ENCODE data around the gene SLC47A2. TPM values are rescaled to one million over a fixed set of nuclear protein-coding genes. Genes with fewer than 3 reads are reported as not detected.
"Not testable (repeated sequence)": the region's sequence is repeated elsewhere in the genome, so short reads cannot be mapped to it uniquely, and the experiment has no call there.

The SLC47A2 gene
- total and polyA plus RNA-seq, 9 donors = 0.13 to 0.53 (median 0.22) TPM; not detected in 1

- WGBS (ENCODE audit: insufficient coverage) = 100% methylated on average over 1 of the region's 2 CpGs
Measured at GRCh38 chr17:19683117-19683516, 33.3 kb downstream of the SLC47A2 start.

GRCh38 chr17:19678581-19679453 lies 37.6 kb downstream of the SLC47A2 start:
- H3K4me3 ChIP-seq (ENCODE audit: low read length) = no peak overlapping the region
- DNase-seq = no peak
- no peak overlapping the region for H3K27ac ChIP-seq (ENCODE audit: low read length)
- H3K9me3 ChIP-seq (replicated peaks; ENCODE audit: control insufficient read depth, low read depth, low read length) = no peaks in the 10 kb centered on the region
- peaks cover 15% of the 10 kb centered on the region for H3K36me3 ChIP-seq (ENCODE audit: control insufficient read depth, insufficient read depth, low read length)
- 88% methylated on average over 16 of the region's 18 CpGs for WGBS (ENCODE audit: insufficient coverage)
- H3K27me3 ChIP-seq (ENCODE audit: control insufficient read depth, insufficient read depth, low read length) = no peaks in the 10 kb centered on the region
- H3K4me1 ChIP-seq (ENCODE audit: control insufficient read depth, insufficient read depth, low read length) = no peaks in the 10 kb centered on the region

More at GRCh38 chr17:19683117-19683516, 33.3 kb downstream of the SLC47A2 start:
- H3K27me3 ChIP-seq (ENCODE audit: control insufficient read depth, insufficient read depth, low read length) = no peaks in the 10 kb centered on the region
- peaks cover 5% of the 10 kb centered on the region for H3K36me3 ChIP-seq (ENCODE audit: control insufficient read depth, insufficient read depth, low read length)
- no peaks in the 10 kb centered on the region for H3K4me1 ChIP-seq (ENCODE audit: control insufficient read depth, insufficient read depth, low read length)
- no peaks in the 10 kb centered on the region for H3K9me3 ChIP-seq (replicated peaks; ENCODE audit: control insufficient read depth, low read depth, low read length)
- DNase-seq = no peak
- no peak overlapping the region for H3K27ac ChIP-seq (ENCODE audit: low read length)
- no peak overlapping the region for H3K4me3 ChIP-seq (ENCODE audit: low read length)

- H3K36me3 ChIP-seq (ENCODE audit: control insufficient read depth, insufficient read depth, low read length) = peaks cover 15% of the 10 kb centered on the region
- WGBS (ENCODE audit: insufficient coverage) = 92% methylated on average over 4 of the region's 5 CpGs
- H3K27ac ChIP-seq (ENCODE audit: low read length) = no peak overlapping the region
- no peaks in the 10 kb centered on the region for H3K27me3 ChIP-seq (ENCODE audit: control insufficient read depth, insufficient read depth, low read length)
- H3K4me1 ChIP-seq (ENCODE audit: control insufficient read depth, insufficient read depth, low read length) = no peaks in the 10 kb centered on the region
- H3K4me3 ChIP-seq (ENCODE audit: low read length) = no peak overlapping the region
- no peak for DNase-seq
- H3K9me3 ChIP-seq (replicated peaks; ENCODE audit: control insufficient read depth, low read depth, low read length) = no peaks in the 10 kb centered on the region
Measured at GRCh38 chr17:19677736-19678379, 38.5 kb downstream of the SLC47A2 start.

GRCh38 chr17:19676896-19677295 lies 39.5 kb downstream of the SLC47A2 start:
- 100% methylated on average over 3 of the region's 4 CpGs for WGBS (ENCODE audit: insufficient coverage)
- no peaks in the 10 kb centered on the region for H3K27me3 ChIP-seq (ENCODE audit: control insufficient read depth, insufficient read depth, low read length)
- no peak overlapping the region for H3K27ac ChIP-seq (ENCODE audit: low read length)
- DNase-seq = no peak
- H3K4me1 ChIP-seq (ENCODE audit: control insufficient read depth, insufficient read depth, low read length) = peaks cover 4% of the 10 kb centered on the region
- H3K9me3 ChIP-seq (replicated peaks; ENCODE audit: control insufficient read depth, low read depth, low read length) = no peaks in the 10 kb centered on the region
- peaks cover 15% of the 10 kb centered on the region for H3K36me3 ChIP-seq (ENCODE audit: control insufficient read depth, insufficient read depth, low read length)
- H3K4me3 ChIP-seq (ENCODE audit: low read length) = no peak overlapping the region

- Histone ChIP-seq H3K27me3 (ENCODE audit: control insufficient read depth, insufficient read depth, low read length) (no peaks in the 10 kb centered on the region), H3K27ac (ENCODE audit: low read length) (no peak overlapping the region), H3K4me3 (ENCODE audit: low read length) (no peak overlapping the region), H3K4me1 (ENCODE audit: control insufficient read depth, insufficient read depth, low read length) (peaks cover 15% of the 10 kb centered on the region), H3K36me3 (ENCODE audit: control insufficient read depth, insufficient read depth, low read length) (peaks cover 22% of the 10 kb centered on the region), H3K9me3 (replicated peaks; ENCODE audit: control insufficient read depth, low read depth, low read length) (no peaks in the 10 kb centered on the region)
- WGBS (ENCODE audit: insufficient coverage) = no CpG with 5 or more reads among the region's 3 CpGs
- DNase-seq = no peak
Measured at GRCh38 chr17:19673623-19674022, 42.8 kb downstream of the SLC47A2 start.

- no peaks in the 10 kb centered on the region for H3K9me3 ChIP-seq (replicated peaks; ENCODE audit: control insufficient read depth, low read depth, low read length)
- H3K4me1 ChIP-seq (ENCODE audit: control insufficient read depth, insufficient read depth, low read length) = peaks cover 15% of the 10 kb centered on the region
- WGBS (ENCODE audit: insufficient coverage) = 70% methylated on average over 4 of the region's 5 CpGs
- H3K27ac ChIP-seq (ENCODE audit: low read length) = peak overlapping the region; percentile 3
- H3K36me3 ChIP-seq (ENCODE audit: control insufficient read depth, insufficient read depth, low read length) = peaks cover 22% of the 10 kb centered on the region
- H3K4me3 ChIP-seq (ENCODE audit: low read length) = no peak overlapping the region
- H3K27me3 ChIP-seq (ENCODE audit: control insufficient read depth, insufficient read depth, low read length) = no peaks in the 10 kb centered on the region
- DNase-seq = peak; percentile 79
Measured at GRCh38 chr17:19672009-19672750, 44.2 kb downstream of the SLC47A2 start.

- H3K4me1 ChIP-seq (ENCODE audit: control insufficient read depth, insufficient read depth, low read length) = peaks cover 15% of the 10 kb centered on the region
- H3K4me3 ChIP-seq (ENCODE audit: low read length) = no peak overlapping the region
- H3K27me3 ChIP-seq (ENCODE audit: control insufficient read depth, insufficient read depth, low read length) = no peaks in the 10 kb centered on the region
- H3K9me3 ChIP-seq (replicated peaks; ENCODE audit: control insufficient read depth, low read depth, low read length) = no peaks in the 10 kb centered on the region
- peak; percentile 12 for DNase-seq
- H3K36me3 ChIP-seq (ENCODE audit: control insufficient read depth, insufficient read depth, low read length) = peaks cover 18% of the 10 kb centered on the region
- WGBS (ENCODE audit: insufficient coverage) = 52% methylated on average over 2 of the region's 4 CpGs
- H3K27ac ChIP-seq (ENCODE audit: low read length) = peak overlapping the region; percentile 3
Measured at GRCh38 chr17:19671433-19671832, 45.0 kb downstream of the SLC47A2 start.

GRCh38 chr17:19670908-19671307 lies 45.5 kb downstream of the SLC47A2 start:
- Histone ChIP-seq H3K4me3 (ENCODE audit: low read length) (no peak overlapping the region), H3K36me3 (ENCODE audit: control insufficient read depth, insufficient read depth, low read length) (peaks cover 19% of the 10 kb centered on the region), H3K27ac (ENCODE audit: low read length) (no peak overlapping the region), H3K9me3 (replicated peaks; ENCODE audit: control insufficient read depth, low read depth, low read length) (no peaks in the 10 kb centered on the region), H3K4me1 (ENCODE audit: control insufficient read depth, insufficient read depth, low read length) (peaks cover 15% of the 10 kb centered on the region), H3K27me3 (ENCODE audit: control insufficient read depth, insufficient read depth, low read length) (no peaks in the 10 kb centered on the region)
- DNase-seq = no peak
- WGBS (ENCODE audit: insufficient coverage) = 73% methylated on average over 2 of the region's 2 CpGs

GRCh38 chr17:19669680-19670079 lies 46.7 kb downstream of the SLC47A2 start:
- not testable (repeated sequence) for H3K9me3 ChIP-seq (replicated peaks; ENCODE audit: control insufficient read depth, low read depth, low read length); H3K27me3 ChIP-seq (ENCODE audit: control insufficient read depth, insufficient read depth, low read length); H3K4me3 ChIP-seq (ENCODE audit: low read length); H3K27ac ChIP-seq (ENCODE audit: low read length); DNase-seq
- peaks cover 15% of the 10 kb centered on the region for H3K4me1 ChIP-seq (ENCODE audit: control insufficient read depth, insufficient read depth, low read length)
- peaks cover 28% of the 10 kb centered on the region for H3K36me3 ChIP-seq (ENCODE audit: control insufficient read depth, insufficient read depth, low read length)
- 93% methylated on average over 2 of the region's 7 CpGs for WGBS (ENCODE audit: insufficient coverage)

- Histone ChIP-seq H3K27ac (ENCODE audit: low read length) (no peak overlapping the region), H3K27me3 (ENCODE audit: control insufficient read depth, insufficient read depth, low read length) (no peaks in the 10 kb centered on the region), H3K36me3 (ENCODE audit: control insufficient read depth, insufficient read depth, low read length) (peaks cover 47% of the 10 kb centered on the region), H3K4me3 (ENCODE audit: low read length) (no peak overlapping the region), H3K4me1 (ENCODE audit: control insufficient read depth, insufficient read depth, low read length) (no peaks in the 10 kb centered on the region), H3K9me3 (replicated peaks; ENCODE audit: control insufficient read depth, low read depth, low read length) (no peaks in the 10 kb centered on the region)
- 100% methylated on average over 1 of the region's 4 CpGs for WGBS (ENCODE audit: insufficient coverage)
- DNase-seq = no peak
Measured at GRCh38 chr17:19664821-19665181, 51.6 kb downstream of the SLC47A2 start.

All from muscle of leg (tissue), 11 donors.